ENCODE data around the gene LPAR5.

DNA sequence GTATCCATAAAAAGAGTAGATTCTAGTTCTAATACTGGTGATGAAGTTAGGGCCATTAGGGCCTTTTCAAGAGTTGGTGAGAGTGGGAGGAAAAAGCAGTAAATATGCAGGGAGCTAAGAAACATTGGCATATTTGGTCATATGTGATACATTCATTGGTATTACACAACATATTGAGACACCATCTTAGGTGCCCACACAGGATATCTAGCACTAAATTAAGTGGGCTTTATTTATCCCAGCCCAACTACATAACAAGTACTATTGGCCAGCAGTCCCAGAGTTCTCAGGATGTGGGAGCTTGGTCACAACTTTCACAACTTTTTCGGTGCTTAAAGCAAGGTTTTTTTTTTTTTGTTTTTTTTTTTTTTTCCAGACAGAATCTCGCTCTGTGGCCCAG lies 29.1 kb upstream of the LPAR5 start:
- TF ChIP-seq RFX5 (IDR thresholded peaks at IDR 0.05; ENCODE audit: low read length) (no peak), SIN3A (IDR thresholded peaks at IDR 0.05; ENCODE audit: borderline replicate concordance, low read depth, low read length) (no peak), SMC3 (IDR thresholded peaks at IDR 0.05; ENCODE audit: low read depth, low read length) (no peak)
